DND-41 (cell line): Measurements from ENCODE around the gene STAG1.
A peak's percentile ranks its signal among the peaks of the same experiment; 100 is the strongest.

Source experiments
- ATAC-seq: fragments of 200-7000 bp; cut with Tn5 transposase; 3 replicates; pipeline ENCODE4 v1.9.1; 2021; ENCODE audit warnings: low read depth; ENCODE audit not compliant: insufficient read depth
- DNase-seq: peaks from one replicate; pipeline ENCODE4 v3.0.0-alpha.2; 2020
- H2AFZ ChIP-seq: 2 replicates; pipeline ENCODE4 v1.6.0; 2012; ENCODE audit warnings: low read depth, low read length
- H3K27ac ChIP-seq: 2 replicates; pipeline ENCODE4 v1.5.1; 2012; ENCODE audit warnings: low read length, inconsistent platforms
- H3K27me3 ChIP-seq: fragments of 200-600 bp; sonication (generic); 2 replicates; pipeline ENCODE4 v1.6.0; 2012; ENCODE audit warnings: low read length, mild to moderate bottlenecking, inconsistent platforms; ENCODE audit not compliant: insufficient read depth, poor library complexity
- H3K36me3 ChIP-seq: 2 replicates; pipeline ENCODE4 v1.5.1; 2012; ENCODE audit warnings: low read length, inconsistent platforms; ENCODE audit not compliant: insufficient read depth
- H3K4me1 ChIP-seq: 2 replicates; pipeline ENCODE4 v1.5.1; 2012; ENCODE audit warnings: mild to moderate bottlenecking, low read length; ENCODE audit not compliant: insufficient read depth
- H3K4me2 ChIP-seq: 2 replicates; pipeline ENCODE4 v1.6.0; 2012; ENCODE audit warnings: mild to moderate bottlenecking, moderate library complexity, low read length, inconsistent platforms; ENCODE audit not compliant: insufficient read depth
- H3K4me3 ChIP-seq, 2 experiments: fragments of 200-600 bp in 1 of 2; shearing (Covaris generic) in 1 of 2; 2 replicates each; pipeline ENCODE4 v1.5.1; 2012 to 2016; ENCODE audit warnings: inconsistent platforms in 2 of 2, low read length in 2 of 2, mild to moderate bottlenecking in 2 of 2, low read depth in 1 of 2, moderate library complexity in 1 of 2
- H3K79me2 ChIP-seq: 2 replicates; pipeline ENCODE4 v1.6.0; 2012; ENCODE audit warnings: low read length, inconsistent platforms; ENCODE audit not compliant: insufficient read depth
- H3K9ac ChIP-seq: 2 replicates; pipeline ENCODE4 v1.6.0; 2012; ENCODE audit warnings: low read depth, mild to moderate bottlenecking, inconsistent platforms, low read length, moderate library complexity
- H3K9me3 ChIP-seq: 2 replicates; pipeline ENCODE4 v1.5.1; 2012; ENCODE audit warnings: low read length, moderate library complexity, mild to moderate bottlenecking, inconsistent platforms; ENCODE audit not compliant: insufficient read depth, severe bottlenecking
- H4K20me1 ChIP-seq: 2 replicates; pipeline ENCODE4 v1.6.0; 2012; ENCODE audit warnings: low read length; ENCODE audit not compliant: insufficient read depth
- CTCF ChIP-seq: IDR thresholded peaks from 2 replicates; pipeline ENCODE4 v1.5.1; 2012; ENCODE audit warnings: borderline replicate concordance, low read length, moderate library complexity, mild to moderate bottlenecking; ENCODE audit not compliant: poor library complexity, severe bottlenecking; ENCODE audit errors: extremely low read depth
- EZH2 ChIP-seq: IDR thresholded peaks from 3 replicates; pipeline ENCODE4 v1.6.1; 2012; ENCODE audit warnings: borderline replicate concordance, low read depth, mild to moderate bottlenecking, moderate library complexity, low read length, inconsistent platforms; ENCODE audit not compliant: severe bottlenecking

STAG1 gene

GRCh38 chr3:136311968-136312367 lies 440.2 kb downstream of the STAG1 start:
- H3K9ac ChIP-seq = no peak overlapping the region
- no peaks in the 10 kb centered on the region for H3K4me1 ChIP-seq
- no peaks in the 10 kb centered on the region for H4K20me1 ChIP-seq
- H3K4me3 ChIP-seq = no peak overlapping the region
- H3K27ac ChIP-seq = no peak overlapping the region
- H3K36me3 ChIP-seq = peaks cover 16% of the 10 kb centered on the region; the same call in 1 of the 2 replicates
- ATAC-seq (no peak), DNase-seq (no peak)
- no peak overlapping the region for H3K4me2 ChIP-seq
- TF ChIP-seq EZH2 = no peak
- no peak for TF ChIP-seq CTCF
- H3K79me2 ChIP-seq = no peaks in the 10 kb centered on the region
- H2AFZ ChIP-seq = no peak overlapping the region
- no peaks in the 10 kb centered on the region for H3K27me3 ChIP-seq
- H3K9me3 ChIP-seq = no peaks in the 10 kb centered on the region

DNA sequence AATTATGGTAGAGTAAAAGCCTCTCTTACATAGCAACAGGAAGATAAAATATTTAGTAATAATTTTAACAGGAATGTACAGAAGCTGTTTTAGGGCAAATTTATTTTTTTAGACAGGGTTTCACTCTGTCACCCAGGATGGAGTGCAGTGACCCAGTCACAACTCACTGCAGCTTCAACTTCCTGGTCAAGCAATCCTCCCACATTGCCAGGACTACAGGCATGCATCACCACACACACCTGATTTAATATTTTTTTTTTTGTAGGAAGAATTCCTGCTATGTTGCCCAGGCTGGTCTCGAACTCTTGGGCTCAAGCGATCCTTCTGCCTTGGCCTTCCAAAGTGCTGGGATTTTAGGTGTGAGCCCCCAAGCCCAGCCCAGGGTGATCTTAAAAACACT lies 440.9 kb downstream of the STAG1 start:
- Histone ChIP-seq H2AFZ (no peak overlapping the region), H3K4me1 (no peaks in the 10 kb centered on the region)
- ATAC-seq = no peak

DNA sequence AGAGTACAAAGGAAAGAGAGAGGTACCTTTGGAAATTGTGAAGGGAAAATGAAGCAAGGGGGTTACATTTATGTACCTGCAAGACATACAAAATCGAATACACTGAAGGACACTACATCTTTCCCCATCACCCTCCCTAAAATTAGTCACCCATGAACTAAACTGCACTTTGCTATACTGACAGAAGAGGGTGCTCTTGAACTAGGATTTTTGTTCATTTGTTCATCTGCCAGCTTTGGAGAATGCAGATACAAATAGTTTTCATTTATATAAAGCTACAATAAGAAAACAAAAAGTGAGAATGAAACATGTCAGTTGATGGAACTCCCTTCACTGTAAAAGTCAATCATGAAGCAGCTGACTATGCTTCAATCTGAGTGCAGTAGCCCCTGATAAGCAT lies 446.3 kb downstream of the STAG1 start:
- H3K79me2 ChIP-seq = no peaks in the 10 kb centered on the region
- H3K4me1 ChIP-seq = no peaks in the 10 kb centered on the region
- no peaks in the 10 kb centered on the region for H4K20me1 ChIP-seq
- TF ChIP-seq CTCF = peak; percentile 70
- TF ChIP-seq EZH2 = no peak
- DNase-seq (no peak), ATAC-seq (no peak; the same call in 2 of the 3 replicates)
- H3K4me3 ChIP-seq = no peak overlapping the region
- H3K27ac ChIP-seq = no peak overlapping the region
- no peak overlapping the region for H3K4me2 ChIP-seq
- H3K36me3 ChIP-seq = peaks cover 30% of the 10 kb centered on the region
- H3K27me3 ChIP-seq = no peaks in the 10 kb centered on the region
- no peak overlapping the region for H2AFZ ChIP-seq
- H3K9ac ChIP-seq = no peak overlapping the region
- no peaks in the 10 kb centered on the region for H3K9me3 ChIP-seq

More for the DNA sequence above, 440.9 kb downstream of the STAG1 start:
- Histone ChIP-seq H3K27ac (no peak overlapping the region), H3K9me3 (no peaks in the 10 kb centered on the region), H3K27me3 (no peaks in the 10 kb centered on the region), H4K20me1 (no peaks in the 10 kb centered on the region), H3K9ac (no peak overlapping the region), H3K4me3 (no peak overlapping the region), H3K79me2 (no peaks in the 10 kb centered on the region), H3K36me3 (peaks cover 9% of the 10 kb centered on the region; the same call in 1 of the 2 replicates), H3K4me2 (no peak overlapping the region)
- no peak for TF ChIP-seq CTCF
- no peak for TF ChIP-seq EZH2
- no peak for DNase-seq

- Histone ChIP-seq H4K20me1 (no peaks in the 10 kb centered on the region), H3K79me2 (no peaks in the 10 kb centered on the region), H3K27me3 (no peaks in the 10 kb centered on the region), H3K4me3 (no peak overlapping the region), H3K9ac (no peak overlapping the region), H3K4me1 (no peaks in the 10 kb centered on the region), H3K36me3 (peaks cover 75% of the 10 kb centered on the region), H3K4me2 (no peak overlapping the region), H2AFZ (no peak overlapping the region), H3K9me3 (no peaks in the 10 kb centered on the region), H3K27ac (no peak overlapping the region)
- DNase-seq (no peak), ATAC-seq (no peak)
- TF ChIP-seq CTCF (no peak), EZH2 (no peak)
These were observed 451.7 kb downstream of the STAG1 start for GRCh38 chr3:136300444-136300843.
